ENCODE results near the gene MMS22L.

GRCh38 chr6:97292671-97293070, 9.7 kb upstream of the MMS22L start:
- TF ChIP-seq CTCF (IDR thresholded peaks at IDR 0.05) (no peak), EP300 (IDR thresholded peaks at IDR 0.05) (no peak)
